ENCODE results near the gene PROCA1. TPM values are rescaled to one million over a fixed set of nuclear protein-coding genes. Genes with fewer than 3 reads are reported as not detected.

Gene PROCA1
- total and polyA plus RNA-seq, 8 donors: 1.9 to 8.3 (median 6.5) TPM

GRCh38 chr17:28714281-28714680, 2.6 kb upstream of the PROCA1 start:
- intact Hi-C loops (cut with DNase I): no loop called here
- H3K27me3 ChIP-seq: peaks cover 0 to 19% of the 10 kb centered on the region in 2 donors
- H3K4me1 ChIP-seq: peaks cover 21 to 60% of the 10 kb centered on the region in 2 donors
- no peak overlapping the region for H3K4me3 ChIP-seq
- DNase-seq (peak in 1 of 4 donors; percentile 44), ATAC-seq (no peak)
- no peak for TF ChIP-seq CTCF (IDR thresholded peaks at IDR 0.05)
- no peaks in the 10 kb centered on the region for H3K9me3 ChIP-seq
- no peak overlapping the region for H3K27ac ChIP-seq
- peaks cover 0 to 25% of the 10 kb centered on the region in 2 donors for H3K36me3 ChIP-seq

GRCh38 chr17:28712705-28713415, 1.2 kb upstream of the PROCA1 start:
- DNase-seq: peak in 1 of 4 donors; percentile 13
- intact Hi-C loops (cut with DNase I): no loop called here
- peaks cover 11 to 46% of the 10 kb centered on the region in 2 donors for H3K4me1 ChIP-seq
- TF ChIP-seq CTCF (IDR thresholded peaks at IDR 0.05): no peak
- no peak for ATAC-seq
- peaks cover 0 to 25% of the 10 kb centered on the region in 2 donors for H3K36me3 ChIP-seq
- no peak overlapping the region for H3K4me3 ChIP-seq
- peaks cover 0 to 16% of the 10 kb centered on the region in 2 donors for H3K27me3 ChIP-seq
- H3K9me3 ChIP-seq: no peaks in the 10 kb centered on the region
- no peak overlapping the region for H3K27ac ChIP-seq

- H3K4me3 ChIP-seq: peak overlapping the region; percentile 56 to 74
- H3K27me3 ChIP-seq: peaks cover 0 to 9% of the 10 kb centered on the region in 2 donors
- intact Hi-C loops (cut with DNase I): no loop called here
- DNase-seq (peak in 3 of 4 donors; percentile 35 to 90 (median 73)), ATAC-seq (peak; percentile 2)
- H3K9me3 ChIP-seq: no peaks in the 10 kb centered on the region
- H3K27ac ChIP-seq: peak overlapping the region; percentile 81 to 91
- peak in 1 of 2 donors; percentile 12 for TF ChIP-seq CTCF (IDR thresholded peaks at IDR 0.05)
- peaks cover 11 to 39% of the 10 kb centered on the region in 2 donors for H3K4me1 ChIP-seq
- H3K36me3 ChIP-seq: peaks cover 0 to 25% of the 10 kb centered on the region in 2 donors
Observed at GRCh38 chr17:28712032-28712704, 480 bp upstream of the PROCA1 start.

- Histone ChIP-seq H3K36me3 (peaks cover 0 to 25% of the 10 kb centered on the region in 2 donors), H3K4me1 (peaks cover 5 to 28% of the 10 kb centered on the region in 2 donors), H3K27me3 (no peaks in the 10 kb centered on the region), H3K27ac (peak overlapping the region; percentile 81 to 91), H3K9me3 (no peaks in the 10 kb centered on the region), H3K4me3 (peak overlapping the region; percentile 56 to 74)
- intact Hi-C loops (cut with DNase I): no loop called here
- peak; percentile 91 to 97 (median 95) for DNase-seq
- ATAC-seq: peak; percentile 96
- TF ChIP-seq CTCF (IDR thresholded peaks at IDR 0.05): no peak
Observed at GRCh38 chr17:28710861-28711722, 596 bp downstream of the PROCA1 start.
